Upper lobe of left lung (tissue), 4 donors: ENCODE measurements around the gene P3H2.

Source experiments
- CTCF ChIP-seq, 6 experiments: fragments of 450-650 bp in 4 of 6; fragments of 200-600 bp in 2 of 6; sonication (generic) in 2 of 6; IDR thresholded peaks; one replicate each; pipeline ENCODE4 v1.5.1; 2016 to 2019; ENCODE audit warnings: antibody characterized with exemption in 6 of 6
- EP300 ChIP-seq, 4 donors: sonication (generic); formaldehyde crosslinking; IDR thresholded peaks; one replicate each; pipeline ENCODE4 v1.5.1; 2017; ENCODE audit warnings: antibody characterized with exemption in 4 of 4, control low read depth in 2 of 4
- POLR2A ChIP-seq, 4 donors: fragments of 450-650 bp; IDR thresholded peaks; one replicate each; pipeline ENCODE4 v1.5.1; 2016 to 2017; ENCODE audit warnings: antibody characterized with exemption in 4 of 4, mild to moderate bottlenecking in 2 of 4
- POLR2AphosphoS5 ChIP-seq, 2 donors: sonication (generic); formaldehyde crosslinking; IDR thresholded peaks; one replicate each; pipeline ENCODE4 v1.5.1; 2017; ENCODE audit warnings: antibody characterized with exemption in 2 of 2

- no peak for TF ChIP-seq POLR2AphosphoS5 (IDR thresholded peaks at IDR 0.05)
- no peak for TF ChIP-seq CTCF (IDR thresholded peaks at IDR 0.05)
- TF ChIP-seq POLR2A (IDR thresholded peaks at IDR 0.05): no peak
- no peak for TF ChIP-seq EP300 (IDR thresholded peaks at IDR 0.05)
These were observed 43.2 kb downstream of the P3H2 start for GRCh38 chr3:190077395-190078045.
